Activated CD4-positive, alpha-beta T cell treated with anti-CD3 and anti-CD28 coated beads for 36 hours (primary cell): ENCODE data around the gene NCAPD3. TPM values are rescaled to one million over a fixed set of nuclear protein-coding genes. Genes with fewer than 3 reads are reported as not detected.
"Not testable (repeated sequence)": the region's sequence is repeated elsewhere in the genome, so short reads cannot be mapped to it uniquely, and the experiment has no call there.

Experiments used
- ATAC-seq: fragments of 200-7000 bp; cut with Tn5 transposase; one replicate; pipeline ENCODE4 v1.10.0; 2021; ENCODE audit warnings: mild to moderate bottlenecking, moderate library complexity
- CTCF ChIA-PET: fragments of 350-600 bp; sonication (Branson Sonifier 250); formaldehyde crosslinking; loops from one replicate; lab custom pipeline; 2021; ENCODE audit warnings: antibody characterized with exemption; lab: Charles Lee
- POLR2A ChIA-PET: fragments of 350-600 bp; sonication (Branson Sonifier 250); formaldehyde crosslinking; loops from one replicate; lab custom pipeline; 2021; ENCODE audit warnings: antibody characterized with exemption, inconsistent platforms; lab: Charles Lee
- DNase-seq: peaks from one replicate; pipeline ENCODE4 v3.0.0-alpha.2; 2020
- H3K27ac Mint-ChIP-seq: one replicate; pipeline ENCODE4 v1.8.0; 2021; ENCODE audit warnings: mixed read lengths
- H3K27me3 Mint-ChIP-seq: one replicate; pipeline ENCODE4 v1.8.0; 2021; ENCODE audit warnings: mixed read lengths
- H3K36me3 Mint-ChIP-seq: one replicate; pipeline ENCODE4 v1.8.0; 2021; ENCODE audit warnings: low read depth, mixed read lengths
- H3K4me1 Mint-ChIP-seq: one replicate; pipeline ENCODE4 v1.8.0; 2021; ENCODE audit warnings: mixed read lengths
- H3K4me3 Mint-ChIP-seq: one replicate; pipeline ENCODE4 v1.8.0; 2021; ENCODE audit warnings: mild to moderate bottlenecking, moderate library complexity, mixed read lengths
- H3K9me3 Mint-ChIP-seq: one replicate; pipeline ENCODE4 v1.8.0; 2021; ENCODE audit warnings: low read depth, mixed read lengths
- intact Hi-C, 2 experiments: fragments of 100-400 bp; cut with DNase I in 1 of 2; cut with micrococcal nuclease in 1 of 2; formaldehyde crosslinking; loops; one replicate each; pipeline versions ENCODE4 v1.14.2 to v1.15.1; 2022 to 2024; cut with DNase I, micrococcal nuclease
- total RNA-seq, 2 experiments: library from RNA; stranded (reverse); gene quantifications; one replicate each; pipeline ENCODE4 v1.2.3, GENCODE V29; 2021

NCAPD3 gene
- total RNA-seq, 2 experiments from 2014 or later: 78.9 to 92.1 TPM

GRCh38 chr11:134196756-134197155 is 27.0 kb downstream of the NCAPD3 start:
- intact Hi-C loops: no loop called here
- H3K27ac Mint-ChIP-seq: peak overlapping the region; percentile 14
- peaks cover 74% of the 10 kb centered on the region for H3K36me3 Mint-ChIP-seq
- no peak overlapping the region for H3K4me3 Mint-ChIP-seq
- ATAC-seq (no peak), DNase-seq (no peak)
- peaks cover 5% of the 10 kb centered on the region for H3K4me1 Mint-ChIP-seq
- CTCF ChIA-PET: interaction anchor here (3.3 kb wide), 1 partner anchor 12 kb away, joined by 28 read pairs; no protein-coding TSS in a partner anchor
- POLR2A ChIA-PET: interaction anchor here (0.5 to 0.7 kb wide), 2 partner anchors 69 to 77 kb away, joined by 3 read pairs; no protein-coding TSS in a partner anchor
- no peaks in the 10 kb centered on the region for H3K27me3 Mint-ChIP-seq
- H3K9me3 Mint-ChIP-seq: no peaks in the 10 kb centered on the region

DNA sequence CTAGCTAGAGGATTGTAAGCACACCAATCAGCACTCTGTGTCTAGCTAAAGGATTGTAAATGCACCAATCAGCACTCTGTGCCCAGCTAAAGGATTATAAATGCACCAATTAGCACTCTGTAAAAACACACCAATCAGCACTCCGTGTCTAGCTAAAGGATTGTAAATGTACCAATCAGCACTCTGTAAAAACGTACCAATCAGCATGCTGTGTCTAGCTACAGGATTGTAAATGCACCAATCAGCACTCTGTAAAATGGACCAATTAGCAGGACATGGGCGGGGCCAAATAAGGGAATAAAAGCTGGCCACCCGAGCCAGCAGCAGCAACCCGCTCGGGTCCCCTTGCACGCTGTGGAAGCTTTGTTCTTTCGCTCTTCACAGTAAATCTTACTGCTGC is 35.7 kb downstream of the NCAPD3 start:
- peaks cover 69% of the 10 kb centered on the region for H3K36me3 Mint-ChIP-seq
- intact Hi-C loops, POLR2A ChIA-PET, H3K27ac Mint-ChIP-seq, H3K4me3 Mint-ChIP-seq, H3K27me3 Mint-ChIP-seq, DNase-seq, ATAC-seq, H3K9me3 Mint-ChIP-seq, H3K4me1 Mint-ChIP-seq: not testable (repeated sequence)
- CTCF ChIA-PET: interaction anchor here (0.9 kb wide), 2 partner anchors 19 to 67 kb away, joined by 3 to 5 read pairs; no protein-coding TSS in a partner anchor

- no peaks in the 10 kb centered on the region for H3K4me1 Mint-ChIP-seq
- ChIA-PET CTCF (interaction anchor here (1.7 kb wide), 1 partner anchor 11 kb away, joined by 4 read pairs; no protein-coding TSS in a partner anchor), POLR2A (no interaction called here)
- H3K36me3 Mint-ChIP-seq: peaks cover 42% of the 10 kb centered on the region
- H3K27ac Mint-ChIP-seq: no peak overlapping the region
- intact Hi-C loops: no loop called here
- ATAC-seq: no peak
- no peaks in the 10 kb centered on the region for H3K27me3 Mint-ChIP-seq
- no peak overlapping the region for H3K4me3 Mint-ChIP-seq
- no peak for DNase-seq
- H3K9me3 Mint-ChIP-seq: no peaks in the 10 kb centered on the region
Measured at GRCh38 chr11:134181707-134182106, 42.1 kb downstream of the NCAPD3 start.

GRCh38 chr11:134178032-134178674 is 45.6 kb downstream of the NCAPD3 start:
- no peak overlapping the region for H3K4me3 Mint-ChIP-seq
- H3K27me3 Mint-ChIP-seq: no peaks in the 10 kb centered on the region
- H3K9me3 Mint-ChIP-seq: no peaks in the 10 kb centered on the region
- intact Hi-C loops: no loop called here
- peaks cover 48% of the 10 kb centered on the region for H3K36me3 Mint-ChIP-seq
- ATAC-seq: no peak
- no peak overlapping the region for H3K27ac Mint-ChIP-seq
- ChIA-PET CTCF (no interaction called here), POLR2A (no interaction called here)
- H3K4me1 Mint-ChIP-seq: no peaks in the 10 kb centered on the region
- DNase-seq: no peak

DNA sequence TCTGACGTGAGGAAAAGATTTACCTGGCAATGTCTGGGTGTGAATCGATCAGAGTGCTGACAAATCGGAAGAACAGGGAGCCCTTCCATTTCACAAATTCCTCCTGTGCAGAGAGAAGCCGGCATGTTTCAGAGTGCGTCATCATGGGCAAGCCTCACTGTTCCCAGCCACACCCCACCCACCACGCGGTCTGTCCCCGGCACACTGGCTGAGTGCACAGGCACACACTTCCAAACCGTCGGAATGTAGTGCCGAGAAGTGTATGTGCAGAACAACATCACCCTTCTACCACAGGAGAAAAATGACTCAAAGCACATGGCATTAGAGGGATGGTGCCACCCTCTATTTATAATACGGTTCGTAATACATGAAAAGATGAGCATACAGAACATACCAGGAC is 47.5 kb downstream of the NCAPD3 start:
- H3K27ac Mint-ChIP-seq: no peak overlapping the region
- intact Hi-C loops: no loop called here

DNA sequence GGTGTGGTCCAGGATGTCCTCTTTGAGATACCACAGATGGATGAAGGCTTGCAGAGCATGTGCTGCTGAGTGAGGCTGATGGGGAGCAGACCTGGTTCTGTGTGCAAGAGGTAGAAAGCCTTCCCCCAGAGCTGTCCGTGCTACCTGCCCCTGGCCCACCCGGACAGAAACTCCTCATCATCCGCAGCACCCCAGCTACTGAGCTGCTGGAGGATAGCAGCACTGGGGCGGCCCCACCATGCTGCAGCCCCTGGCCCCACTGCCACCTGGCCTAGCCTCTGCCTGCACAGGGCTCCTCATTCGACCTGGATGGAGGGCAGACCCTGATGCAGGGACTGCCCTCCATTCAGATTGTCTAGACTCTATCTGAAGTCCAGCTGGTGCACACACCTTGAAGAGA is 50.5 kb downstream of the NCAPD3 start:
- intact Hi-C loops: no loop called here
- ChIA-PET POLR2A (no interaction called here), CTCF (no interaction called here)
- Mint-ChIP-seq H3K9me3 (no peaks in the 10 kb centered on the region), H3K27me3 (no peaks in the 10 kb centered on the region), H3K36me3 (peaks cover 38% of the 10 kb centered on the region), H3K27ac (no peak overlapping the region), H3K4me1 (no peaks in the 10 kb centered on the region), H3K4me3 (no peak overlapping the region)
- ATAC-seq (no peak), DNase-seq (no peak)

More for the DNA sequence above, 47.5 kb downstream of the NCAPD3 start:
- ChIA-PET POLR2A (no interaction called here), CTCF (interaction anchor here (1.4 kb wide), 1 partner anchor 19 kb away, joined by 6 read pairs; no protein-coding TSS in a partner anchor)
- no peak for DNase-seq
- Mint-ChIP-seq H3K36me3 (peaks cover 43% of the 10 kb centered on the region), H3K4me1 (no peaks in the 10 kb centered on the region), H3K4me3 (no peak overlapping the region), H3K27me3 (no peaks in the 10 kb centered on the region), H3K9me3 (no peaks in the 10 kb centered on the region)
- no peak for ATAC-seq

- Mint-ChIP-seq H3K27me3 (no peaks in the 10 kb centered on the region), H3K9me3 (no peaks in the 10 kb centered on the region), H3K4me3 (no peak overlapping the region), H3K4me1 (no peaks in the 10 kb centered on the region), H3K36me3 (peaks cover 42% of the 10 kb centered on the region), H3K27ac (no peak overlapping the region)
- ATAC-seq (no peak), DNase-seq (no peak)
- CTCF ChIA-PET: no interaction called here
- intact Hi-C loops: no loop called here
- POLR2A ChIA-PET: no interaction called here
Measured at GRCh38 chr11:134171951-134172350, 51.8 kb downstream of the NCAPD3 start.

DNA sequence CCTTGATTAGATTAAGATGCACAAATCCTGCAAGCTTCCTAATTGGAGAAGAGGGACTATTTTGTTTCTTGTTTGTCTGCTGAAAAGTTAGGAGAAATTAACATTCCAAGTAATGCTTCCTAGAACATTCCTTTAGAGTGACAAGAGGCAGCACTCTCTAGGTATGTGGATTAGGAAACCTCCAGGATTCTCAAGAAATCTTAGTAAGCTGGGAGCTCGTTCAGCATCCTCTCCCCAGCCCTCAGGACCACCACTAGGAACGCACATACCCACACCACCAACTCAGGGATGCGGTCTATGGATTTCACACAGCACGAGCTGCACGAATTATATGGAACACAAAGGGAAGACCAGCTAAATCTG is 52.9 kb downstream of the NCAPD3 start:
- peaks cover 32% of the 10 kb centered on the region for H3K36me3 Mint-ChIP-seq

DNA sequence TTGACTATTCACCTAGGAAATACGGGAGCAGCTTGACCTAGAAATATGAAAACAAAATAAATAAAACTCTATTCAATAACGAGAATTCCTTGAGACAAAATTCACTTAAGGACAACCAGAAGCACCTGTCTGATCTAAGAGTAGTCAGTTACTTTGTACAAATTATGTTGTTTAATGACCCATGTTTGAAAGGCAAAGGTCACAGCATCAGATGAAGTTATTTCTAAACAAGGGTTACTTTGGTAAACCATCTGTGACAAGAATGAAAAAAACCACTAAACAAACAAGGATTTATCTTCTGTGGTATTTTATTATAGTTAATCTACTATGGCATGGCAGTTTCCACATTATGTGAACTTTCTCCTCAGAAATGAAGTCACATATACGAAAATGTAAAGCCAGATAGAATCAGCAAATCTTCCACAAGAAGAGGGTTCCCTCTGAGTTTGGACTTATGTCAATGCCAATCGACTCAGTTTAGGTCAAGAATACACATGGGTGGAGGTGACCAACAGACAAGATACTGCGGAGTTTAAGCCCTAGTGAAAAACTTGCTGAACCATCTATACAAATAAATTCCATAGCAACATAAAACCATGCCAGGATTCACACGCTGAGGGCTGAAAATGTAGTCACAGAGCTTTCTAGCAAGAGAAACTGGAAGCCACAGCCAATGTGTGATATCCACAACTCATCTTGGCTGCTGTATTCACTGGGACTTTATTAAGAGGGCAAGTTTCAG is 53.4 kb downstream of the NCAPD3 start:
- CTCF ChIA-PET: interaction anchor here (0.6 to 0.7 kb wide), 3 partner anchors 35 to 87 kb away, joined by 3 read pairs; no protein-coding TSS in a partner anchor
- intact Hi-C loops: no loop called here
- no peak for ATAC-seq
- POLR2A ChIA-PET: no interaction called here
- Mint-ChIP-seq H3K9me3 (no peaks in the 10 kb centered on the region), H3K27me3 (no peaks in the 10 kb centered on the region), H3K4me3 (no peak overlapping the region), H3K36me3 (peaks cover 36% of the 10 kb centered on the region), H3K4me1 (no peaks in the 10 kb centered on the region), H3K27ac (no peak overlapping the region)
- no peak for DNase-seq

More for the DNA sequence above, 52.9 kb downstream of the NCAPD3 start:
- Mint-ChIP-seq H3K9me3 (no peaks in the 10 kb centered on the region), H3K4me3 (no peak overlapping the region), H3K27ac (no peak overlapping the region), H3K4me1 (no peaks in the 10 kb centered on the region), H3K27me3 (no peaks in the 10 kb centered on the region)
- ChIA-PET POLR2A (no interaction called here), CTCF (interaction anchor here (0.6 to 0.7 kb wide), 2 partner anchors 36 to 87 kb away, joined by 3 read pairs; no protein-coding TSS in a partner anchor)
- DNase-seq (no peak), ATAC-seq (no peak)
- intact Hi-C loops: no loop called here

GRCh38 chr11:134164490-134165370 is 59.0 kb downstream of the NCAPD3 start:
- H3K36me3 Mint-ChIP-seq: peaks cover 55% of the 10 kb centered on the region
- no peak overlapping the region for H3K4me3 Mint-ChIP-seq
- no peaks in the 10 kb centered on the region for H3K9me3 Mint-ChIP-seq
- H3K4me1 Mint-ChIP-seq: no peaks in the 10 kb centered on the region
- H3K27ac Mint-ChIP-seq: no peak overlapping the region
- no peak for ATAC-seq
- intact Hi-C loops: no loop called here
- no peaks in the 10 kb centered on the region for H3K27me3 Mint-ChIP-seq
- ChIA-PET CTCF (interaction anchor here (0.9 to 1.5 kb wide), 3 partner anchors 10 to 43 kb away, joined by 3 to 4 read pairs (median 3); no protein-coding TSS in a partner anchor), POLR2A (no interaction called here)
- DNase-seq: no peak

DNA sequence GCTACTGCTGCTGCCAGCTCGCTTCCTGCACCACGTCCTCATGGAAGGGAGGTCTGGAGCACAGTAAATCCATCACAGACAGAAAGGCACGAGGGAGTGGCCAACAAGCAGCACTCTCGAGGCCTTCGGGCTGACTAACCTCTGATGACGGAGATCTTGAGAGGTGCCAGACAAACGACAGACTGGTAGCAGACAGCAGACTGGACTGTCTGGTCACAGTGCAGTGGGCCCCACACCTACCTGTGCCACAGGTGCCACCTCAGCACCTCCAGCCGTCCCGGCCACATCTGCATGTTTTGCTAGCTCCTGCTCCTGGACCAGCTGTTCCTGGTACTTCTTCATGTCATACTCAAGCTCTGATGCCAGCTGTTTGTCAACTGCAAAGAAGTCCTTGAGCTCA is 64.1 kb downstream of the NCAPD3 start:
- POLR2A ChIA-PET: no interaction called here
- H3K27me3 Mint-ChIP-seq: no peaks in the 10 kb centered on the region
- DNase-seq (no peak), ATAC-seq (no peak)
- H3K9me3 Mint-ChIP-seq: no peaks in the 10 kb centered on the region
- CTCF ChIA-PET: interaction anchor here (0.8 kb wide), 1 partner anchor 9 kb away, joined by 3 read pairs; no protein-coding TSS in a partner anchor
- no peak overlapping the region for H3K4me3 Mint-ChIP-seq
- no peak overlapping the region for H3K27ac Mint-ChIP-seq
- H3K4me1 Mint-ChIP-seq: no peaks in the 10 kb centered on the region
- H3K36me3 Mint-ChIP-seq: peaks cover 60% of the 10 kb centered on the region
- intact Hi-C loops: no loop called here
